ENCODE results near the gene AEBP1. TPM values are rescaled to one million over a fixed set of nuclear protein-coding genes. Genes with fewer than 3 reads are reported as not detected.

The AEBP1 gene
- total and polyA plus RNA-seq, 3 donors from 2014 or later, result 74.5 to 168 (median 102) TPM

DNA sequence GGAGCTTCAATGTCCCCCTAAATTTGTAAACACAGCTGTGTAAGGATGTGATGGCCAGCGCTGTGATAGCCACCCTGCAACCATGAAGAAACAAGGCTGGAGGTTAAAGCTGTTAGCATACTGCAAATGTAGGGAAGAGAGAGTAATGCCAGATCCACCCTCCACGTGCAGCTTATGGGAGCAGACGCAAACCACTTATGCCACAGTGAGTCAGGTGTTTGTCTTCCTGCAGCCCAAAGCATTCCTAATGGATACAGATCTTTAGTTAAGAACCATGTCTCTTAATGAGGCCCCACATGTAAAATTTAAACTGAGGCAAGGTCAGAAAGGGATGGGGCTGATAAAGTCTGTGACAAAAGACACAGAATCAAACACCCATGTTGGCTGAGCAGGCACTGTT lies 50.6 kb downstream of the AEBP1 start:
- H3K27me3 ChIP-seq, result no peaks in the 10 kb centered on the region

DNA sequence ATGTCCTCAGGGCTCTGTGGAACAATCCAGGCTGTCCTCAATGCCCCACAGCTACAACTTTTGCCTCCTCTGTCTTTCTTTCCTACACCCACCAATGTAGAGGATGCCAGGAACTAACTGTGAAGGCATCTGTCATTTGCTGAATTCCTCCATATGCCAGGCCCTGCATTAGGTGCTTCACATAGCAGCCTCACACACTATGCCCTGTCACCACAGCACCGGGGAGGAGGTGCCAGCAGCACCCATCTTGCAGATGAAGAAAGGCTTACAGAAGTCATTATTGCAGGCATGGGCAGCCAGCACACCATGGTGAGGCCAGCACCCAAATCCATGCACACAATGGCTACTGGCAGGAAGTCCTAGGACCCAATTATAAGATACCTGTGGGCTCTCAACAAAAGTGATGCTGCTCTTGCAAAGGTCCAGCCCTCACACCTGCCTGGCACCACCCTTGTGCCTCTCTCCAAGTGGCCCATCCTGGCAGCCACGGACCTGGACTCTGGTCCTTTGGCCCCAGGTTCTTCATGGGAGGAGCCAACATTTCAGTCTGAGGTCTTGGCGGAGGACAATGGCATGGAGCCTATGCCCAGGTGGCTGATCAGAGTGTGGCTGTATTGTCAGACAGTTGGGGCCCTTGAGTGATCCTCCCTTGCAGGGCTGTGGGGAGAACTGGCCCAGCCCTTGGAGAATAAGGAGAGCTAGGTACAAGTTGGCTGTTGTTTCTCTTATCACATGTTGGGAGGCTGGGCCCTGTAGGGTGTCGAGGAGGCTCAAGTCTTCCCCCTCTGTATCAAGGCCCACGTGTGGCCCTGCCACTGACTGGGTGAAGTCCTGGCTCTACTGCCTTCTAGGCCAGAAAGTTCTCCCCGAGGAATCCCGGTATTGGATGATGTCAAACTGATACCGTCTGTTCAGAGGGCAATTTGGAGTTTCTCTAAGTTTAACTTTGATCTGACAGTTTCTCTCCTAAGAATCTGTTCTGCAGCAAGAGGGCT lies 51.3 kb downstream of the AEBP1 start:
- H3K4me1 ChIP-seq, result no peaks in the 10 kb centered on the region
- TF ChIP-seq POLR2A (IDR thresholded peaks at IDR 0.05) (no peak), CTCF (IDR thresholded peaks at IDR 0.05) (no peak)
- no peaks in the 10 kb centered on the region for H3K27me3 ChIP-seq
- DNase-seq, result no peak
- 79 to 82% methylated on average over 7 to 8 of the region's 8 CpGs for WGBS, 2 donors
- no peak overlapping the region for H3K27ac ChIP-seq
- H3K36me3 ChIP-seq (ENCODE audit: low read depth, missing control alignments), result no peaks in the 10 kb centered on the region
- no peaks in the 10 kb centered on the region for H3K9me3 ChIP-seq
- intact Hi-C loops (cut with DNase I; ENCODE audit: low total_unique reads), result no loop called here
- no peak overlapping the region for H3K4me3 ChIP-seq

More for the DNA sequence above, 50.6 kb downstream of the AEBP1 start:
- no peak for DNase-seq
- no peak overlapping the region for H3K4me3 ChIP-seq
- WGBS, 2 donors, result 89 to 93% methylated on average over 3 of the region's 3 CpGs
- no peaks in the 10 kb centered on the region for H3K4me1 ChIP-seq
- H3K9me3 ChIP-seq, result no peaks in the 10 kb centered on the region
- no peak overlapping the region for H3K27ac ChIP-seq
- intact Hi-C loops (cut with DNase I; ENCODE audit: low total_unique reads), result no loop called here
- TF ChIP-seq CTCF (IDR thresholded peaks at IDR 0.05) (no peak), POLR2A (IDR thresholded peaks at IDR 0.05) (no peak)
- no peaks in the 10 kb centered on the region for H3K36me3 ChIP-seq (ENCODE audit: low read depth, missing control alignments)

DNA sequence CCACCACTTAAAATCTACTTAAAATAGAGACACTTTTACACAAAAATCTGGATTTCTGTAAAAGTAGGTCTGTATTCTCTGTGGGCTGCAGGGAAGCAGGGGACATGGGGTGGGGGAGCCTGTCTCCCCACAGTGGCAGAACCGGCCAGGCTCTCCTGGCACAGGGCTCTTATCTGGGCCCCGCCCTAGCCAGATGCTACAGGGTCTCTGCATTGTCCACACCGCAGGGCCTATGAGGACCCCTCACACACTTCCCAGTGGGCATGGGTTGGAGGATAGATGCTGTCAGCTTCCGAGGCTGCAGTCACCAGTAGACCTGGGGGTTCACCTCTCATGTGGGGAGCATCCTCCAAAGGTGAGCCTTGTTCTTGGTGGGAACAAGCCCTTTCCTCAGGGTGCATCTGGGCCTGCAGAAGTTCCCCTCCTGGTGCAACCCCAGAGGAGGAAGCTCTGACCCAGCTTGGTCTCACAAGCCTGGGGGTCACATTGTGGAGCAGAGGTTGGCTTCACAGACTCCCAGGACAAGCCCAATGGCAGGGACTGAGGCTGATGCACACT lies 52.4 kb downstream of the AEBP1 start:
- 91 to 97% methylated on average over 4 of the region's 4 CpGs for WGBS, 2 donors
- H3K36me3 ChIP-seq (ENCODE audit: low read depth, missing control alignments), result no peaks in the 10 kb centered on the region
- H3K4me1 ChIP-seq, result no peaks in the 10 kb centered on the region
- no peak overlapping the region for H3K4me3 ChIP-seq
- no peak for DNase-seq
- H3K9me3 ChIP-seq, result no peaks in the 10 kb centered on the region
- H3K27ac ChIP-seq, result no peak overlapping the region
- TF ChIP-seq POLR2A (IDR thresholded peaks at IDR 0.05) (no peak), CTCF (IDR thresholded peaks at IDR 0.05) (no peak)
- H3K27me3 ChIP-seq, result no peaks in the 10 kb centered on the region
- intact Hi-C loops (cut with DNase I; ENCODE audit: low total_unique reads), result no loop called here

- H3K36me3 ChIP-seq (ENCODE audit: low read depth, missing control alignments), result no peaks in the 10 kb centered on the region
- WGBS, 2 donors, result 80 to 84% methylated on average over 14 to 15 of the region's 15 CpGs
- no peaks in the 10 kb centered on the region for H3K9me3 ChIP-seq
- no peak for DNase-seq
- no peak overlapping the region for H3K4me3 ChIP-seq
- TF ChIP-seq CTCF (IDR thresholded peaks at IDR 0.05) (no peak), POLR2A (IDR thresholded peaks at IDR 0.05) (no peak)
- no peak overlapping the region for H3K27ac ChIP-seq
- H3K27me3 ChIP-seq, result no peaks in the 10 kb centered on the region
- no peaks in the 10 kb centered on the region for H3K4me1 ChIP-seq
- intact Hi-C loops (cut with DNase I; ENCODE audit: low total_unique reads), result no loop called here
Observed at GRCh38 chr7:44157116-44158080, 53.3 kb downstream of the AEBP1 start.

Measured in testis (tissue), 3 donors.